Esophagus (tissue), 2 donors: ENCODE measurements around the gene FAAP100. TPM values are rescaled to one million over a fixed set of nuclear protein-coding genes. Genes with fewer than 3 reads are reported as not detected.

Source experiments
- H3K27ac ChIP-seq, 2 donors: one replicate each; pipeline ENCODE4 v1.5.1; 2013; ENCODE audit warnings: low read depth in 2 of 2, mild to moderate bottlenecking in 2 of 2, inconsistent platforms in 1 of 2, low read length in 1 of 2, moderate library complexity in 1 of 2
- H3K27me3 ChIP-seq, 2 donors: one replicate each; pipeline ENCODE4 v1.6.1; 2013; ENCODE audit warnings: low read length in 2 of 2, control low read depth in 1 of 2, mild to moderate bottlenecking in 1 of 2; ENCODE audit not compliant: insufficient read depth in 2 of 2, control insufficient read depth in 1 of 2
- H3K36me3 ChIP-seq, 2 donors: one replicate each; pipeline ENCODE4 v1.6.1; 2013; ENCODE audit warnings: low read length in 1 of 2; ENCODE audit not compliant: control insufficient read depth in 2 of 2, insufficient read depth in 2 of 2
- H3K4me1 ChIP-seq, 2 donors: one replicate each; pipeline ENCODE4 v1.6.1; 2013; ENCODE audit warnings: low read length in 1 of 2; ENCODE audit not compliant: control insufficient read depth in 2 of 2, insufficient read depth in 2 of 2
- H3K4me3 ChIP-seq, 2 donors: one replicate each; pipeline ENCODE4 v1.5.1; 2013; ENCODE audit warnings: low read length in 2 of 2, mild to moderate bottlenecking in 2 of 2, low read depth in 1 of 2, moderate library complexity in 1 of 2
- H3K9me3 ChIP-seq, 2 donors: one replicate each; pipeline ENCODE4 v1.6.1; 2013; ENCODE audit warnings: mild to moderate bottlenecking in 2 of 2, low read depth in 1 of 2, low read length in 1 of 2, moderate library complexity in 1 of 2; ENCODE audit not compliant: control insufficient read depth in 2 of 2, insufficient read depth in 1 of 2
- WGBS, 2 donors: extraction: QIAGEN DNeasy Blood & Tissue Kit; methylation state at CpG; one replicate each; pipeline ENCODE4 v1.1.7; 2013; 5-methylcytosine and 5-hydroxymethylcytosine counted together
- polyA plus RNA-seq, 2 donors: library from polyadenylated mRNA; stranded (reverse); fragments of 200-250 nt; gene quantifications; one replicate each; pipeline ENCODE4 v1.2.3, GENCODE V29; 2013
- donor health status: healthy with polysubstance abuse.
- donor health status: Bipolar disorder and iron deficiency.

Gene FAAP100
- polyA plus RNA-seq, 2 donors: 17.3 to 27.1 TPM

GRCh38 chr17:81515530-81516041, 36.6 kb downstream of the FAAP100 start:
- Histone ChIP-seq H3K27ac (peak overlapping the region; percentile 100), H3K27me3 (no peaks in the 10 kb centered on the region), H3K9me3 (no peaks in the 10 kb centered on the region), H3K4me3 (peak overlapping the region; percentile 77 to 80), H3K4me1 (peaks cover 9 to 20% of the 10 kb centered on the region in 2 donors), H3K36me3 (peaks cover 0 to 17% of the 10 kb centered on the region in 2 donors)
- WGBS, 2 donors: 46 to 49% methylated on average over 19 of the region's 19 CpGs

- no peaks in the 10 kb centered on the region for H3K9me3 ChIP-seq
- peaks cover 0 to 23% of the 10 kb centered on the region in 2 donors for H3K36me3 ChIP-seq
- H3K4me1 ChIP-seq: peaks cover 9 to 20% of the 10 kb centered on the region in 2 donors
- peak overlapping the region; percentile 77 to 80 for H3K4me3 ChIP-seq
- peak overlapping the region; percentile 100 for H3K27ac ChIP-seq
- H3K27me3 ChIP-seq: no peaks in the 10 kb centered on the region
- WGBS, 2 donors: 1% methylated on average over 63 to 82 of the region's 82 CpGs
Observed at GRCh38 chr17:81514739-81515529, 37.2 kb downstream of the FAAP100 start.

DNA sequence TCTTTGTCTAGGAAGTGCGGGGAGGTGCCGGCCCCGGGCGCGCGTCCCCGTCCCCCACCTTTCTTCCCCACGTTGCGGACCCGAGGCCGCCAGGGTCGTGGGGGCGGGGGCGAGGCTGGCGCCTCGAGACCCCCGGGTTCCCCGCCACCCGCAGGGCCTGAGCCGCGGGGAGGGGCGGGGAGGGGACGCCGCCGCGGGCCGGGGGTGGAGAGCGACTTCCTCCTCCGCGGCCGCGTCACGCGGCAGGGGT, 37.7 kb downstream of the FAAP100 start:
- peaks cover 9 to 14% of the 10 kb centered on the region in 2 donors for H3K4me1 ChIP-seq

GRCh38 chr17:81513753-81514488, 38.2 kb downstream of the FAAP100 start:
- Histone ChIP-seq H3K4me3 (peak overlapping the region; percentile 77 to 80), H3K27ac (peak overlapping the region; percentile 100), H3K9me3 (no peaks in the 10 kb centered on the region), H3K36me3 (peaks cover 9 to 27% of the 10 kb centered on the region in 2 donors), H3K4me1 (peaks cover 9 to 11% of the 10 kb centered on the region in 2 donors), H3K27me3 (no peaks in the 10 kb centered on the region)
- WGBS, 2 donors: 1% methylated on average over 64 of the region's 64 CpGs

More for the DNA sequence above, 37.7 kb downstream of the FAAP100 start:
- Histone ChIP-seq H3K9me3 (no peaks in the 10 kb centered on the region), H3K4me3 (peak overlapping the region; percentile 77 to 80), H3K27ac (peak overlapping the region; percentile 100), H3K27me3 (no peaks in the 10 kb centered on the region), H3K36me3 (peaks cover 4 to 27% of the 10 kb centered on the region in 2 donors)
- WGBS, 2 donors: 1% methylated on average over 18 to 34 of the region's 34 CpGs

DNA sequence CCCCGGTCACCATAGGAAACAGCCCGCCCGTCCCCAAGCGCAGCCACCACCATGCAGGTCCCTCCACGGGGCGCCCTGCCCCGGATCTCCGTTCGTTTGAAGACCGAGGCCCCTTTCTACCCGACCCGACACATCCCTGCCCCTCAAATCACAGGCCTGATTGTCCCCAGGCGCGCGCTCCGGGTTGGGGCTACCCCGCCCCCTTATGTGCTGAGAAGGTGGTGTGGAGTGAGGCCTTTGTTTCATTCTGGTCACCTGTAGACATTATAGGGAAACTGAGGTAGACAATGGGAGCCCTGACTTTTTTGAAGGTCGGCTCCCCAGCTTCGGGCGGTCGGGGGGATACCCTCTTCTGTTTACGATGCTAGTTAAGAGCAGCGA, 38.8 kb downstream of the FAAP100 start:
- Histone ChIP-seq H3K9me3 (no peaks in the 10 kb centered on the region), H3K4me3 (peak overlapping the region; percentile 77 to 80), H3K27ac (peak overlapping the region; percentile 100), H3K36me3 (peaks cover 9 to 29% of the 10 kb centered on the region in 2 donors), H3K4me1 (peaks cover 6% of the 10 kb centered on the region in 2 donors), H3K27me3 (no peaks in the 10 kb centered on the region)
- 1% methylated on average over 23 of the region's 23 CpGs for WGBS, 2 donors

- H3K36me3 ChIP-seq: peaks cover 9 to 29% of the 10 kb centered on the region in 2 donors
- H3K4me1 ChIP-seq: peaks cover 6% of the 10 kb centered on the region in 2 donors
- H3K9me3 ChIP-seq: no peaks in the 10 kb centered on the region
- H3K27ac ChIP-seq: peak within 1 kb of the TSS; percentile 100
- peak within 1 kb of the TSS; percentile 77 to 80 for H3K4me3 ChIP-seq
- 1% methylated on average over 92 to 111 of the region's 111 CpGs for WGBS, 2 donors
- no peaks in the 10 kb centered on the region for H3K27me3 ChIP-seq
Observed at GRCh38 chr17:81512562-81513371, 39.4 kb downstream of the FAAP100 start, which contains the start of gene ACTG1. ACTG1 (minus strand) TSS chr17:81512799; CDS start chr17:81512354, 445 bp downstream.

GRCh38 chr17:81511804-81512561, 40.2 kb downstream of the FAAP100 start:
- Histone ChIP-seq H3K4me3 (peak overlapping the region; percentile 77 to 80), H3K9me3 (no peaks in the 10 kb centered on the region), H3K27me3 (no peaks in the 10 kb centered on the region), H3K27ac (peak overlapping the region; percentile 97 to 100), H3K36me3 (peaks cover 9 to 29% of the 10 kb centered on the region in 2 donors), H3K4me1 (peaks cover 0 to 6% of the 10 kb centered on the region in 2 donors)
- 1% methylated on average over 52 to 62 of the region's 62 CpGs for WGBS, 2 donors

- Histone ChIP-seq H3K27ac (peak overlapping the region; percentile 97 to 100), H3K36me3 (peaks cover 9 to 29% of the 10 kb centered on the region in 2 donors), H3K9me3 (no peaks in the 10 kb centered on the region), H3K27me3 (no peaks in the 10 kb centered on the region), H3K4me3 (peak overlapping the region; percentile 77 to 80), H3K4me1 (peaks cover 0 to 4% of the 10 kb centered on the region in 2 donors)
- 1% methylated on average over 9 of the region's 9 CpGs for WGBS, 2 donors
Observed at GRCh38 chr17:81511554-81511803, 40.7 kb downstream of the FAAP100 start.
